Glutamatergic neuron (in vitro differentiated cells): ENCODE data around the gene MMP25. TPM values are rescaled to one million over a fixed set of nuclear protein-coding genes. Genes with fewer than 3 reads are reported as not detected.

ENCODE experiments used
- DNase-seq: peaks from one replicate; pipeline ENCODE4 v3.0.0; 2022
- H3K27ac Mint-ChIP-seq: one replicate; pipeline ENCODE4 v1.8.0; 2020; ENCODE audit warnings: mild to moderate bottlenecking, mixed read lengths, inconsistent platforms; ENCODE audit not compliant: unreplicated experiment
- H3K27me3 Mint-ChIP-seq: one replicate; pipeline ENCODE4 v1.8.0; 2020; ENCODE audit warnings: mild to moderate bottlenecking, moderate library complexity, mixed read lengths, inconsistent platforms; ENCODE audit not compliant: unreplicated experiment
- H3K36me3 Mint-ChIP-seq: one replicate; pipeline ENCODE4 v1.8.0; 2020; ENCODE audit warnings: mild to moderate bottlenecking, mixed read lengths, inconsistent platforms; ENCODE audit not compliant: unreplicated experiment
- H3K4me1 Mint-ChIP-seq: one replicate; pipeline ENCODE4 v1.8.0; 2020; ENCODE audit warnings: mild to moderate bottlenecking, low read depth, mixed read lengths, inconsistent platforms; ENCODE audit not compliant: unreplicated experiment
- H3K4me3 Mint-ChIP-seq: one replicate; pipeline ENCODE4 v1.8.0; 2020; ENCODE audit warnings: mild to moderate bottlenecking, mixed read lengths, inconsistent platforms; ENCODE audit not compliant: unreplicated experiment
- H3K9me3 Mint-ChIP-seq: one replicate; pipeline ENCODE4 v1.8.0; 2020; ENCODE audit warnings: mild to moderate bottlenecking, moderate library complexity, mixed read lengths, inconsistent platforms; ENCODE audit not compliant: unreplicated experiment
- total RNA-seq: library from RNA; stranded (reverse); fragmentation: NEBNext Ultra II Directional; extraction: Animal tissue kit (Norgen Biotek cat#: 25700); gene quantifications from one replicate; pipeline ENCODE4 v1.2.1, GENCODE V29; 2021; ENCODE audit not compliant: unreplicated experiment
- TF ChIP-seq, protein P1 (sequence below): fragments of 200-600 bp; sonication (generic); IDR thresholded peaks from one replicate; pipeline ENCODE4 v1.5.0; 2021; ENCODE audit not compliant: partially characterized antibody, unreplicated experiment

The MMP25 gene
- total RNA-seq, 1 donor from 2014 or later = not detected

DNA sequence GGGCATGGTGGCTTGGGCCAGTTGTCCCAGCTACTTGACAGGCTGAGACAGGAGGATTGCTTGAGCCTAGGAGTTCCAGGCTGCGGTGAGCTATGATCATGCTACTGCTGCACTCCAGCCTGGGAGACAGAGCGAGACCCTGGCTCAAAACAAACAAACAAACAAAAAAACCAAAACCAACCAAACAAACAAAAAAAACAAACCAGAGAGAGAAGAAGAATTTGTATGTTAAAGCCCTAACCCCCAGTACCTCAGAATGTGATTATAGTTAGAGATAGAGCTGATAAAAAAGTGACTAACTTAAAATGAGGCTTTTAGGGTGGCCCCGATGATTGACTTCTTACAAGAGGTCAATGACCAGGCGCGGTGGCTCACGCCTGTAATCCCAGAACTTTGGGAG is 1.7 kb upstream of the MMP25 start:
- Mint-ChIP-seq H3K36me3 (peaks cover 6% of the 10 kb centered on the region), H3K27ac (no peak overlapping the region), H3K4me1 (no peaks in the 10 kb centered on the region), H3K9me3 (peaks cover 10% of the 10 kb centered on the region), H3K27me3 (peaks cover 19% of the 10 kb centered on the region), H3K4me3 (peak overlapping the region; percentile 80)
- TF ChIP-seq, protein P1, sequence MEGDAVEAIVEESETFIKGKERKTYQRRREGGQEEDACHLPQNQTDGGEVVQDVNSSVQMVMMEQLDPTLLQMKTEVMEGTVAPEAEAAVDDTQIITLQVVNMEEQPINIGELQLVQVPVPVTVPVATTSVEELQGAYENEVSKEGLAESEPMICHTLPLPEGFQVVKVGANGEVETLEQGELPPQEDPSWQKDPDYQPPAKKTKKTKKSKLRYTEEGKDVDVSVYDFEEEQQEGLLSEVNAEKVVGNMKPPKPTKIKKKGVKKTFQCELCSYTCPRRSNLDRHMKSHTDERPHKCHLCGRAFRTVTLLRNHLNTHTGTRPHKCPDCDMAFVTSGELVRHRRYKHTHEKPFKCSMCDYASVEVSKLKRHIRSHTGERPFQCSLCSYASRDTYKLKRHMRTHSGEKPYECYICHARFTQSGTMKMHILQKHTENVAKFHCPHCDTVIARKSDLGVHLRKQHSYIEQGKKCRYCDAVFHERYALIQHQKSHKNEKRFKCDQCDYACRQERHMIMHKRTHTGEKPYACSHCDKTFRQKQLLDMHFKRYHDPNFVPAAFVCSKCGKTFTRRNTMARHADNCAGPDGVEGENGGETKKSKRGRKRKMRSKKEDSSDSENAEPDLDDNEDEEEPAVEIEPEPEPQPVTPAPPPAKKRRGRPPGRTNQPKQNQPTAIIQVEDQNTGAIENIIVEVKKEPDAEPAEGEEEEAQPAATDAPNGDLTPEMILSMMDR = no peak
- no peak for DNase-seq

DNA sequence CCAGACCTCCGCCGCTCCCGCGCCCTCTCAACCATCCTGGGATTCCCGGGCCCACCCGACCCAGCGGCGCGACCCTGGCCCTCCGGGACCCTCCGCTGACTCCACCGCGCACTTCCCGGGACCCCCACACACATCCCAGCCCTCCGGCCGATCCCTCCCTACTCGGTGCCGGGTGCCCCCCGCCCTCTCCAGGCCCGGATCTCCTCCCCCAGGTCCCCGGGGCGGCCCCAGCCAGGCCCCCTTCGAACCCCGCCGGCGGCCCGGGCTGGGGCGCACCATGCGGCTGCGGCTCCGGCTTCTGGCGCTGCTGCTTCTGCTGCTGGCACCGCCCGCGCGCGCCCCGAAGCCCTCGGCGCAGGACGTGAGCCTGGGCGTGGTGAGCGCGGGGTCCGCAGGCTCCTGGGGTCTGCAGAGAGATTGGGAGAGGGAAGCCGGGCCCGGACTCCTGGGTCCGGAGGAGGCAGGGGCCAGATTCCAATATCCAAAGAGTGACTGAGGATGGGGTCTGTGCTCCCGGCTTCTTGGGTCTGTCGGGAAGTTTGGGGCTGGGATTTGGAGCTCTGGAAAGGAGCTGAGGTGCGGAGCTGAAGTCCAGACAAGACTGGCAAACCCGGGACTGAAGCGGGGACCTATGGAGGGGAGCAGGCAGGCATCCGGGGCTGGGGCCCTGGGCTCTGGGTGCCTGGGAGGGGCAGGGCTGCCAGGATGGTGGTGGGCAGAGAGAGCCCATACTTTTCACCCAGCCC is 453 bp downstream of the MMP25 start:
- Mint-ChIP-seq H3K4me1 (no peaks in the 10 kb centered on the region), H3K27ac (no peak overlapping the region), H3K4me3 (peak overlapping the region; percentile 61), H3K36me3 (peaks cover 6% of the 10 kb centered on the region), H3K9me3 (peaks cover 10% of the 10 kb centered on the region), H3K27me3 (peaks cover 18% of the 10 kb centered on the region)
- DNase-seq = no peak
- TF ChIP-seq, protein P1 = no peak

DNA sequence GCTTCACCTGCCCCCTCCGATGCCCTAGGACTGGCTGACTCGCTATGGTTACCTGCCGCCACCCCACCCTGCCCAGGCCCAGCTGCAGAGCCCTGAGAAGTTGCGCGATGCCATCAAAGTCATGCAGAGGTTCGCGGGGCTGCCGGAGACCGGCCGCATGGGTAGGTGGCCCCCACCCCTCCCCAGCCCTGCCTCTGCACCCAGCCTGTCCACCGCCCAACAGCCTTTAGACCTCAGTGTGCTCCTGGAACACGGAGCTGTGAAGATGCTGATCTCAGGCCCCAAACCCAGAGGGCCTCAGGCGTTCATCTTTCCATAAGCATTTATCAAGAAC is 993 bp downstream of the MMP25 start:
- TF ChIP-seq, protein P1 = no peak
- no peak for DNase-seq
- peaks cover 6% of the 10 kb centered on the region for H3K36me3 Mint-ChIP-seq
- H3K4me1 Mint-ChIP-seq = no peaks in the 10 kb centered on the region
- H3K9me3 Mint-ChIP-seq = peaks cover 10% of the 10 kb centered on the region
- H3K27ac Mint-ChIP-seq = no peak overlapping the region
- peaks cover 18% of the 10 kb centered on the region for H3K27me3 Mint-ChIP-seq
- H3K4me3 Mint-ChIP-seq = no peak overlapping the region

DNA sequence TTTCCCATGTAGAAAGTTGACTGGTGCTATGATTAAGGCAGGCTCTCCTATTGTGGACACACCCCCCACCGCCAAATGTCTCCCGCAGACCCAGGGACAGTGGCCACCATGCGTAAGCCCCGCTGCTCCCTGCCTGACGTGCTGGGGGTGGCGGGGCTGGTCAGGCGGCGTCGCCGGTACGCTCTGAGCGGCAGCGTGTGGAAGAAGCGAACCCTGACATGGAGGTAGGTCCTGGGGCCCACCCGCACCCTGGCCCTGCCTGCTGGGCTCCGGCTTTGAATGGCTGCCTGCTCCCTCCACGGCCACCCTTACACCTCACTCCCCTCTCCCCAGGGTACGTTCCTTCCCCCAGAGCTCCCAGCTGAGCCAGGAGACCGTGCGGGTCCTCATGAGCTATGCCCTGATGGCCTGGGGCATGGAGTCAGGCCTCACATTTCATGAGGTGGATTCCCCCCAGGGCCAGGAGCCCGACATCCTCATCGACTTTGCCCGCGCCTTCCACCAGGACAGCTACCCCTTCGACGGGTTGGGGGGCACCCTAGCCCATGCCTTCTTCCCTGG is 3.6 kb downstream of the MMP25 start:
- peaks cover 16% of the 10 kb centered on the region for H3K27me3 Mint-ChIP-seq
- H3K9me3 Mint-ChIP-seq = peaks cover 5% of the 10 kb centered on the region
- no peak overlapping the region for H3K27ac Mint-ChIP-seq
- TF ChIP-seq, protein P1 = no peak
- no peak overlapping the region for H3K4me3 Mint-ChIP-seq
- peaks cover 6% of the 10 kb centered on the region for H3K36me3 Mint-ChIP-seq
- H3K4me1 Mint-ChIP-seq = no peaks in the 10 kb centered on the region
- DNase-seq = no peak

DNA sequence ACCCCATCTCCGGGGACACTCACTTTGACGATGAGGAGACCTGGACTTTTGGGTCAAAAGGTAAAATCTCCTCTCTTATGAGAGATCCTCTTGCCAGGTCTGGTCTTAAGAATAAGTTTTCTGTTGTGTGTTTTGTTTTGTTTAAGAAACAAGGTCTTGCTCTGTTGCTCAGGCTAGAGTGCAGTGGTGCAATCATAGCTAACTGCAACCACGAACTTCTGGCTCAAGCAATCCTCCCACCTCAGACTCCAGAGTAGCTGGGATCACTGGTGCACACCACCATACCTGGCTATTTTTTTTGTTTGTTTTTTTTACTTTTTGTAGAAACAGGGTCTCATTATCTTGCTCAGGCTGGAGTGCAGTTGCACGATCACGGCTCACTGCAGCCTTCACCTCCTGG is 4.1 kb downstream of the MMP25 start:
- Mint-ChIP-seq H3K4me3 (no peak overlapping the region), H3K27me3 (peaks cover 14% of the 10 kb centered on the region), H3K9me3 (peaks cover 4% of the 10 kb centered on the region), H3K4me1 (no peaks in the 10 kb centered on the region), H3K27ac (no peak overlapping the region), H3K36me3 (peaks cover 6% of the 10 kb centered on the region)
- DNase-seq = no peak
- TF ChIP-seq, protein P1 = no peak
